NCI-H1417 (cell line): ENCODE data around the gene SLC6A9.

Experiments
- DNase-seq, 3 experiments: peaks; one replicate each; lab custom pipeline; 2025; lab: John Stamatoyannopoulos, UW

The SLC6A9 gene

DNA sequence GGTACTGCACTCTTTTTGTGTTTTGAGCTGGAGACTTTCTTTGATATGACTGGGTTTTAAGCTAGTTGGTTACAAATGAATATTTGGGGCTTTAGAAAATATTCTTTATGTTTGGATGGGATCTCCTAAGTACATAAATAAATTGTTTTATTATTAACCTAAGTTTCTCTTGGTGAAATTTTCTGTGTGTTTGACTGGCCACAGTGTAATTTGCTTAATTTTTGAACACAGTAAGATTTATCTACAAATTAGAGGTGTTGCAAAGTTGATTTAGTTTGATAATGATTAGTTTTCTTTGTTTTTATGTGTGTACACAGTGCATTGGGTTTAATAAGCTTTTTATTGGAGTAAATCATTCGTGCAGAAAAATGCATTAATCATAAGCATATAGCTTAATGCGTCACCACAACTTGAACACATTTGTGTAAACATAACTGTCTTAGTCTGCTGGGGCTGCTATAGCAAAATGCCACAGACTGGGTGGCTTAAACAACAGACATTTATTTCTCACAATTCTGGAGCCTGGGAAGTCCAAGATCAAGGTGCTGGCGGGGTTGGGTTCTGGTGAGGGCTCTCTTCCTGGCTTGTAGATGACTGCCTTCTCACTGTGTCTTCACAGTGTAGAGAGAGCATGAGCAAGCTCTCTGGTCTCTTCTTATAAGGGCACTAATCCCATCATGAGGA is 17.4 kb upstream of the SLC6A9 start:
- no peak for DNase-seq

DNA sequence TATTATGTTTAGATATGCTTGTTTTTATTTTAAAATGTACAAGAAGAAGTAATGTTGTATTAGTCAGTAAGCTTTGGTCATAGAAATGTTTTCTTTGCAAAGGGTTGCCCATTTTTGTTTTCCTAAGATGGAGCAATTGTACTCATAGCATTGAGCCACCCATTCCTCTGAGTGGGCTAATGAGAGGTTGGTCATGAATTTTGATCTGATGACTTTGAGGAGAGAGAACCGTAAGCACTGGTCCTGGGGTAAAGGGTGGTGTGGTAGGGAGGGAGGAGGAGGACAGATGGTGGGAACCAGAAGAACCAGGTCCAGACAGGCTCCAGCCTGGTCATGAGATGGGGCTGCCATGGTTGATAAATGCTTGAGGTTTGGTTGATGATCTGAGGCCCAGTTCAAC is 15.9 kb upstream of the SLC6A9 start:
- DNase-seq = no peak

DNA sequence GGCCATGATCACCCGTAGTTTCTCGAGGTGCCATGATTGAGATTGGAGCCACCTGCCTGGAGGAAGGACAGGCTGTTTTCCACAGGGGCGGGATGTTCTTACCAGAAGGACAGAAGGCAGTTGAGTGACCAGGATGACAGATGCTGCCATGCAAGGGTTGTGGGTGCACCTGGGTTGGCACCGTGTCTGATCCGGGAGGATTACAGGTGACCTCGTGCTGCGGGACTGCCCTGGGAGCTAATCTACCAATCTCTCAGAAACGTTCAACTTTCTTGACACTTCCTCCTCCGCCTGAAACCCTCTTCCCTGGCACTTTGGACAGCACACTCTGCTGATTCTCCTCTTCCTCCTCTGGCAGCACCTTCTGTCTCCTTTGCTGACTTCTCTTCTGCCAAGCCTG is 13.8 kb upstream of the SLC6A9 start:
- no peak for DNase-seq

DNA sequence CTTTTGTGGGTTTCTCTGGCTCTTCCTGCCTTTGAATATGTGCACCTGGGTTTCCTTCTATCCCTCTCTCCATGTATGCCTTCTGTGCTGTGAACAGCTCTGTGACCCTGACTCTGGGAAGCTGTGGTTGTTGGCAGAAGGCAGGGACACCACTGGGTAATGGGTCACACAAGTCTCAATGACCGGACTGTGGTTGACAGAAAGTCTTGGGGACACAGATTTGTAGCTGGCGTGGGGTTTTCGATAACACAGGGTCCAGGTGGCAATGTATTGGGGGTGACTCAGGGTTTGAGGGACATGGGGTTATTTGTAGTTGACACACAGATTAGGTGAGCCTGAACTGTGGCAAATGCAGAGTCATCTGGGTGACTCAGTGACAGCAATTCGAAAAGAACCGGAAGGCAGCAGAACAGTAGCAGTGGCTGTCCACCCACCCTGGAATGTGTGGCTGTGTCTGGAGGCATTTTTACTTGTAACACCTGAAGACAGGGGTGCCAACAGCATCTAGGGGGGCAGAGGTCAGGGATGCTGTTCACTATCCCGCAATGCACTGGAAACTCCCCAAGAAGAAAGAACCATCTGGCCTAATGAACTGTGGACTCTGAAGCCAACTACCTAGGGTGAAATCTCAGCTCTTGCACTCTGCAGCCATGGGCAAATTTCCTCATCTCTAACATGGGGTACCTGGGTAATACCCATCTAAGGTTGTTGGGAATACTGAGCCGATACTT is 13.0 kb upstream of the SLC6A9 start:
- DNase-seq = no peak

DNA sequence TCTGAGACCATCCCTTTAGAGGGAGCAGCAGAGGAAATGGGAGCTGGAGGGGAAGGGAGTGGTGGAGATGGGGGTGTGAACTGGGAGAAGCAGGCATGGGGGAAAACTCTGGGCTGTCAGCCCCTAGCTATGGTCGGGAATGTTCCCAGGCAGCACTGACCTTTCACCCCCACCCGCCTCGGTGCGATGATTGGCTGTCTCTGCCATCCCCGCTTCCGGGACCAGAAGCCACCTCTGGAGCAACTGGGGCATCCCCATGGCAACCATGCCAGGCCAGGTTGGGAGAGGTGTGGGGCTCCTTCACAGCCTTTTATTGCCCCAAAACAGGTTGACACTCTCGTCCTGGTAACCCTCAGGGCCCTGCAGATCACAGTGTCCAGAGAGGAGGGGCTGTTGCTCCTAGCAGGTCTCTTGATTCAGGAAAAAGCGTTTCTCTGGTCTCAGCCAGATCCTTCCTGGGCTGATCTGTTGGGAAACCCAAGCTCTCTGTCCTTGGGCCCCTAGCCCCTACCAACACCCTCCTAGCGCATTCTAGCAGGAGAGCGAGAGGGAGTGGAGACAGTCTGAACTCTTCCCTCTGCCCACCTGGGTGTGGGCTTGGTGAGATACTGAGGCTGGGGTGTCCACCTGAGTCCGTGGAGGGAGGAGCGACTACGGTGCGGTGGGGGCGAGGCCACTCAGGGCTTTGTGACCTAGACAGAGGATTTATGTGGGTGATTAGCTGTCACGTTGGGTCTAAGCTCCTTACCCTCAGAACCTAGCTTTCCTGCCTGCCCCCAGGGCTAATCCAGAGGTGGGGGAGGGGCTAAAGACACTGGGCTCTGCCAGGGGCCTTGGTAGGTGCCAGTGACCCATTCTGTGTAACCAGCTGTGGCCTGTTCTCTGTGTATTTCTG is 12.2 kb upstream of the SLC6A9 start:
- DNase-seq = no peak

DNA sequence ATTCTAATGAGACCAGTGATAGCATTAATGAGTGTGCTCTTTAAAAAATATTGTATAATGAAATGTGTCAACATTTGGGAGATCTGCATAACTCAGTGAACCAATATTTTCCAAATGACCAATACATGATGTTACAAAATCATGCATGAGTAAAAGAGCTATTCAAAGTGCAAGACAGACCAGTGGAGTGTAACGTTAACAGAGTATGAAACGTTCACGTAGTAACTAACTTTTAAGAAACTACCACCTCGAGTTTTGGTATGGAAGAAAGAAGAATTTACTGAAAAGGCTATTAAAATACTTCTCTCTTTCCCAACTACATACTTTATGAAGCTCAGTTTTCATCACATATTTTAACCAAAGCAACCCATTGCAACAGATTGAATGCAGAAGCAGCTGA is 9.6 kb upstream of the SLC6A9 start:
- no peak for DNase-seq

DNA sequence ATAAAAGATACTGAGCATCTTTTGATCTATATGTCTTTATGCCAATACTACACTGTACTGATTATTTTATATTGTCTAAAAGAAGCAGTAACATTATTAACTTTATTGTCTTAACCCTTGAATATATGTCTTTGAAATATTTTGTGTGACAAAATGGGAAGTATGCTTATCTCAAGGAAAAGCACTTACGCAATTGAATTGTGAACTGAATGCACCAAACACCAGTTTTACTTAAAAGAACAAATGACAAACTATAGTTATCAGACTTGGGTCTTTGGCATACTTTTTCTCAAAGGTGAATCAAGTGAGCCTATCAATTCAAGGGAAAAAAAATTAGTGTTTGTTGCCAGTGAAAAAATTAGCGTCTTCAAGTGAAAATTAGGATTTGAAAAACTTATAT is 9.2 kb upstream of the SLC6A9 start:
- no peak for DNase-seq

DNA sequence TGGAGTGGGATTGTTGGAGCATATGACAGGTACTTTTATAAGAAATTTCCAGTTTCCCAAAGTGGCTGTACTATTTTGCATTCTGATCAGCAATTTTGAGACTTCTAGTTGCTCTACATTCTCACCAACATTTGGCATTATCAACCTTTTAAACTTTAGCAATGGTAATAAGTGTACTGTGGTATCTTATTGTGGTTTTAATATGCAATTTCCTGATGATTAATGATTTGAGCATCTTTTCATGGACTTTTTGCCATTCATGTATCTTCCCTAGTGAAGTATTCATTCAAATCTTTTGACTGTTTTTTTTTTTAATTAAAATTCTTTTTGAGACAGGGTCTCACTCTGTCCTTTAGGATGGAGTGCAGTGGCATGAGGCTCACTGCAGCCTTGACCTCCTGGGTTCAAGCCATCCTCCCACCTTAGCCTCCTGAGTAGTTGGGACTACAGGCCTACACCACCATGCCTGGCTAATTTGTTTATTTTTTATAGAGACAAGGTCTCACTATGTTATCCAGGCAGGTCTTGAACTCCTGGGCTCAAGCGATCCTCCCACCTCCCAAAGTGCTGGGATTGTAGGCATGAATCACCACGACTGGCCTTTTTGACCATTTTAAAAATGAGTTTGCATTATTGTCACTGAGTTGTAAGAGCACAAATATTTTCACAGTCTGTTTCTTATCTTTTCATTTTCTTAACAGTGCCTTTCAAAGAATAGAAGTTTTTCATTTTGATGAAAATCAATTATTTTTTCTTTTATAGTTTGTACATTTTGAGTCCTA is 7.8 kb upstream of the SLC6A9 start:
- no peak for DNase-seq

DNA sequence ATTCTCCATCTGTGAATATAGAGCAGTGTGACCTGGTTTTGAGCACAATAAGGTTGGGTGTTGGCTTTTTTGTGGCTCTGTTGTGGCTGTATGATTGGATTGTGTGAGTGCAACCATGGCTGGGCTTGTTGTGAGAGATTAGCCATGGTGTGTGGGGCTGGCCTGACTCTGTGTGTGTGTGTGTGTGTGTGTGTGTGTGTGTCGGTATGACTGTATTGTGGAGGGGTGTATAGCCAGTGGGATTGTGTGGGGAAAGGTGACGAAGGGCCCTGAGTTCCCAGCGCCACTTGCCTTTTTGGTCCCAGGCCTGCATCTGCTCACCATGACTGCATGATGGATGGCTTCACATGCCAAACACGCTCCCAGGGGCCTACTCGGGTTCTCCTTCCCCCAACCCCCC is 5.9 kb upstream of the SLC6A9 start:
- DNase-seq = peak in 1 of 3 experiments; percentile 31

DNA sequence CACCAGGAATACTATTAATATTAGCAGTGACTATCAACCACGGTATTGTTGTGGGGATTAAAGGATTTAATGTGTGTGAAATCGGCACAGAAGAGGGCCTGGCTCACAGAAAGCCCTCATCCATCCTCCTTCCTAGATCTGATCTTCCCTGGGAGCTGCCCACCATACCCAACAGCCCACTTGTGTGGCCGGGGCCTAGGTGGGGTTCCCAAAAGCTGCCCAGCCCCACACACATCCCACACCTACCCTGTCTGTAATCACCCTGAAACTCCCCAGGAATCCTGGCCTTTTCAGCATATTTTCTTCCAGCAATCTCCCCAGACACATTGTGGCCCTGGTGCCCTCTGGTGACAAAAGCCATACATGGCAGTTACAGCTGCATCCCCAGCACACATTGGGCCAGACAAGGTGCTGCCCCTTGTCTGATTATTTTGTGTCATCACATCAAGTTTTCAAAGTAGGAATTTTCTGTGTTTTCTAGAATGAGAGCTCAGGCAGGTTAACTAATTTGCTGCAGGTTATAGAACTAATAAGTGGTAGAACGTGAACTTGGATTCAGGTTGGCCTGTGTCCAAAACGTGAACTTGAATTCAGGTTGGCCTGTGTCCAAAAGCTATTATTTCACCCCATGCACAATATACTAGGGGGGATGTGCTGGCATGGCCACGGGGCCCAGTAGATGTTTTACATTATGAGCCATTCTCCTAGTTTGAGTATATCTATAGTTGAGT is 5.3 kb upstream of the SLC6A9 start:
- DNase-seq = peak; percentile 50 to 88 (median 70)

DNA sequence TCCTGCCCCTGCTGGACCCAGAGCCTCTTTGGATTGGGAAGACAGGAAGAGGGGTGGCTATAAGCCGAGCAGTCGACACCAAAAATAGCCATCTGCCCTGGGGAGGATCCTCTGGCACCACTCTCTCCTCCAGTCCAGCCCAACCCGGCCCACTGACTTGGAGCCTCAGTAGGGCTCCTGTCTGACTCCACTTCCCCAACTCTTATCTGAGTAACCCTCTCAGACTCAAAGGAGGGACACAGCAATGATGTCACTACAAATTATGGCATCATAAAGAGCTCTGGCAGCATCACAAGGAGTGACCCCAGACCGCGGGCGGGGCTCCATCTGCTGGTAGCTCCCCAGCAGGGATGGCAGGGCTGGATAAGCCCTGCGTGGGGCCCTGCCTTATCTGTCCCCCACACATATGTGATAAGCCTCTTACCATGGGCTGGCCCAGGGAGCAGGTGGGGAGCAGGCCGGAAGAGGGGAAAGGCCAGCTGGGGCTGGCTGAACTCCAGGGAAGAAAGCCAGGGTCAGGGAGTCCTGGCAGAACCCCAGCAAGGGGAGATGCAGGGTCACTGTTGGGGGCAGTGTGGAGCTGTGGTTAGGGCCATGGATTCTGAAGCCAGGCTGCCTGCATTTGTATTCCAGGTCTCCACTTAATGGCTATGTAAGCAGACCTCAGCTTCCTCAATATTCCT is 4.6 kb upstream of the SLC6A9 start:
- no peak for DNase-seq

DNA sequence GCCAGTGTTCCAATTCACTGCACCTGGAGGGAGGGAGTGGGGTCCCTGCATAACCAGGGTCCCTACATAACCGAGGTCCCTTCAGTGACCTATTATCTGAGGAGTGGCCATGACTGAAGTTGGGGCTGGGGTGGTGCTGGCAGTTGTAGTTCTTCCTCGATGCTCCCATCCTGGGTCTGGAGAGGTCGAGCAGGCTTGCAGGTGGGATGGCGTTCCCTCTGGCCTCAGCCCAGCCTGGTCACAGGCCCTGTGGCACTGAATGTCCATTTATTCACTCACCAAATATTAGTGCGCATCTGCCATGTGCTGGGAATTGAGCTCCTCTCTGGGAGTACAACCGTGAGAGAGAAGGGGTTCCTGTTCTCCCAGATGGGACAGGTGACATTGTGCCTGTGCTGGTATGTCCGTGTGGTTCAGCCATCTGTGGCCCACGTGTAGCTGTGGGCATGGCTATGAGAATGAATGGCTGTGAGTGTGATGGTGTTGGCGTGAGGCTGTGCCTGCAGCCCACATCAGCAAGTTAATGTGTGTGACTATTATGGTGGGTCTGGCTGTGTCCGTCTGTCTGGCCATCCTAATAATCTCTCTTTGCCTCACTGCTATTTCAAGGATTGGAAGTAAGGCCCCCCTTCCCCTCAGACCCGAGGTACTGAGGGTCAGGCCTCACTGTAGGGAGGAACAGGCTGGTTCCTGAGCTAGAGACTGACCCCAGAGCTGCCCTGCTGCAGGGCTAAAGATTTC is 3.9 kb upstream of the SLC6A9 start:
- DNase-seq = no peak

DNA sequence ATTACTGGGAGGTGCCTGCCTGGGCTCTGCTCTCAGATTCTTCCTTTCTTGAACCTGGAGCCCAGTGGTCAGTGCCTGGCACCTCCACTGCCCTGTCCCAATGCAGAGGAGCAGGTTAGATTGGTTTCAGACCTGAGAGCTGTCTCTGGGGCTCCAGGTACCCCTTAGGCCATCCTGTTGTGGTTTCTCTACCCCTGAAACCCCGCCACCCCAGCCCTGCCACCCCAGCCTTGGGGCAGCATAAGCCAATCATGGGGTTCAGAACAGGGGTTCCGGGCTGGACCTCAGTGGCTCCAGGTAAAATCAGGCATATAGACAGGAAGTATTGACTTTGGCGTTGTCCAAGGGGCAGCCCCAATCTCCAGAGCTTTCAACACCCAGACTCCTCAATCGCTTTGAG is 3.2 kb upstream of the SLC6A9 start:
- DNase-seq = no peak

DNA sequence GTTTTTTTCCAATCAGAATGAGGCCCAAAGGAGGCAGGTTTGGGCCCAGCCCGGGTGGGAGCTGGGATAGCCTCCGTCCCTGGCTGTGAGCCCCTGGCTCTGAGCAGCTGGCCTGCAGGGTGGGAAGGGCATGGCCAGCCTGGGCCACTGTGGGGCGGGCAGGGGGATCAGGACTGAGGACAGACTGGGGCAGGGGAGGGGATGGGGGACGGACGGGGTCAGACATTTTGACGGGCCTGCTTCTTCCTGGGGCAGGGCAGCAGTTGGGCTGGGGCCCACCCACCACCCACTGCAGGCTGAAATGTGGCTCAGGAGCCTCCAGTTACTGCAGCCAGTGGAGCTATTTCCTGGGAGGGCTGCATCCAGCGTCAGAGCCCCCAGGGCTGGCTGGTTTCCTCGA is 2.5 kb upstream of the SLC6A9 start:
- DNase-seq = no peak

DNA sequence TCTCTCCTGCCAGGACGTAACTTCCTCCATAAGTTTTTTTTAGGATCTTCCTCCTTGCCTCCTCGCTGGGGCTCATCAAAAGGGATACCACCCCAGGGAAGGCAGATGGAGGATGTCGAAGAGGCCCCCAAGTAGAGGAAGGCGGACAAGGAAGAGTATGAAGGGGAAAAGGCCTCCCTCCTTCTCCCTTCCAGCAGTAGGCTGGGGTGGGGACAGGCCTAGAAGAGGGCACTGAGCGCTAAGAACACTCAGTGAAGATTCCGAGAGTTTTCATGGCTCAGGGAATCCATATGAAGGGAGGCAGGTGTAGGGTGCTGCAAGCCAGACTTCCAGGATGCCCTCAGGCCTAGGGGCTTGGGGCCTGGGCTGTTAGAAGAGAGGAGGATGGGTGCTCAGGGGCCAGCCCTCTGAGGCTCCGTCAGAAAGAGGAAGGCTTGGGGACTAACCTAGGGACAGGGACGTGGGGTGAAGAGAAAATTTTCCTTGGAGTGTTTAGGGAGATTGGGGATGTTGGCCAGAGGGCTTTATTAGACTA is 1.8 kb upstream of the SLC6A9 start:
- no peak for DNase-seq

DNA sequence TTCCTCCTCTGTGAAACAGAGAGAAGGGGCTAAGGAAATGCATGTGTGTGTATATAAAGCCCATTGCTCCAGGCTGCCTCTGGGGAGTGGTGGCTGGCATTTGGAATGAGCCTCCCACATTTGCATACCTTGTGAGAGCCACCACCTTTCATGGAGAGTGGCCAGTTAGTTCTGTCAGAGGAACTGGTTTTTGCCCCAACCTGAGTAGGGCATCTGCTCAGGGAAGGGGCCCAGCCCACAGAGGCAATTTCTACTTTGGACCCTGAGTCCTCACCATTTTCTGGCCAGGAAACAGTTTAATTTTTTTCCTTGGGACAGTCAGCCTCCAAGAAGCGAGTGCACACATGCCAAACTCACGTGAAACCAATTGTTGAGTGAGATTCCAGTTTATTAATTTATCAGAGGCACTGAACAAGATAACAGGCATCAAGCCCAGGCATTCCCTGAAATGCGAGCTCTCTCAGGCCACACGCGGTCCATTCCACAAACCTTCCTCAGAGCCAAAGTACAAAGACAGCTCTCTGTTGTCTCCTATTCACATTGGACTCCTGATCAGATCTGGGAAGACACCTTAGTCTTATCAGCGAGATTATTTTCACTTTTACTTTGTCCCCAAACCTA is 1.0 kb upstream of the SLC6A9 start:
- DNase-seq = no peak

DNA sequence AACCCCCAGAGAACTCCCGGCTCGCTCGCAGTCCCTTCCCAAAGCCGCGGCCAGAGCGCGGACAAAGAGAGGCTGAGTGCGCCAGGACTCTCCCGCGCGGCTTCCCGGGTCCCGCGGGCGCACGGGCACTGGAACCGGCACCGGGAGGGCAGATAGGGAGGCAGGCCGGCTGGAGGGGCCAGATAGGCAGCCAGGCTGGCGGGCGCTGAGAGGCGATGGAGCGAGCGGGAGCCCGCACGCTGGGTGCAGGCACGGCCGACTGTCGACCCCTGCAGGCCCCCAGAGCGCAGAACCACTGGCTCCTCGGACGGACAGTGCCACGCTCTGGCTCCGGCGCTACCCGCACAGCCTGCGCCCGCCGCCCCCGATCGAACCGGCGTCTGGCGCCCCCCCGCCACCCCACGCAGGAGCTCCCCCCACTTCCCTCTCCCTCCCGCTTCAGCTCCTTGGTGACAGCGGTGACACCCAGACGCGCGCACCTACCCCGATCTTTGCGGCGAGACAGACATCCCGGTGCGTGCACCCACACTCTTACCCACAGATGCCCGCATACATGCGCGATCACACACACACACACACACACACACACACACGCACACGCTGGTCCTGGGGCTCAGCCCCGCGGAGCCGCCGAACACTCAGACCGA is 534 bp downstream of the SLC6A9 start:
- DNase-seq = peak; percentile 51 to 83 (median 66)

DNA sequence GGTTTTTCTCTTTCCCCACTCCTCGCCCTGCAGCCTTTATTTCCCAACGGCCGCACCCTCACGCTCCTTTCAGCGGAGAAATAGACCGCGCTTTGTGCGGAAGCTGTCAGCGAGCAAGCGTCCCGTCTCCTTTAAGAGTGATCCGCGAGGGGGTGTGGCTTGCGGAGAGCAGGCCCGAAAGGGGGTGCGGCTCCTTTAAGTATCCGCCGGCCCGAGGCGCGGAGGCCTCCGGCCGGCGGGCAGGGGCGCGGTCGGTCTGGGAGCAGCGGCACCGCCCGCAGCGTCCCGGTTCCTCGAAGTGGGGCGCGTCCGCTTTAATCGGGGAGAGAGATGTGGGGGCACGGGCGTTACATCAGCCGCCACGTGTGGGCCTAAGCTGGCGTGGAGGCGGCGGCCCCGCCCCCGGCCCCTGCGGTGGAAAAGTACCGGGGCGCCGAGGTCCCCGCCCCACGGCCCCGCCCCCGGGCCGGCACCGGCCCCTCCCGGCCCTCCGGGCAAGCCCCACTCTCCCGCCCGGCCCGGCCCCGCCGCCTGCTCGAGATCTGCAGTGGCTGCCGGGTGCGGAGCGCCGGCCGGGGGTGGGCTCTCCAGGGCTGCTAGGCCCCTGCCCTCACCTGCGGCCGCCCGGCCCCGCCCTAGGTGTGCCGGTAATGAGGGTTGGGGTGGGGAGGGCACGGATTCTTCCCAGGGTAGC is 1.2 kb downstream of the SLC6A9 start:
- DNase-seq = peak; percentile 88 to 94 (median 90)
